HG03378 (cell line): ENCODE results near the gene SNAP25.

ENCODE experiments used
- ATAC-seq: cut with Tn5 transposase; IDR thresholded peaks from one replicate; pipeline ENCODE4 v1.9.1; 2021; ENCODE audit warnings: mild to moderate bottlenecking, moderate library complexity; ENCODE audit not compliant: unreplicated experiment

Gene SNAP25

DNA sequence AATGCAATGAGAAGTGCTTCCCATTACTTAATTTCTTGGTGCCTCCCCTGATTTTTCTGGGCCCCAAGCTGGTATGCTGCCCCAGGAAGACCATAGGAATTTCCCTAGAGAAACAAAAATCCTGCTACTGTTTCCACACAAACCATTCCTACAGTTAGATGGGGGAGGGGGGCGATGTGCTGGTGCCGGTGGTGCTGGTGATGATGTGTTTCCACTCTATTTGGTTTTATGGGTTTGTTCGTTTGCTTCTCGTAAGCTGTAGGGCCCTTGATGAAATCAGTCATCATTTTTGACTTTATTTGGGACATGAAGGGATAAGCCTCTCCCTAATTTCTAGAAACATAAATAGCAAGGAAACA, 110.2 kb downstream of the SNAP25 start:
- ATAC-seq = no peak

GRCh38 chr20:10329387-10330005, 110.9 kb downstream of the SNAP25 start:
- no peak for ATAC-seq

DNA sequence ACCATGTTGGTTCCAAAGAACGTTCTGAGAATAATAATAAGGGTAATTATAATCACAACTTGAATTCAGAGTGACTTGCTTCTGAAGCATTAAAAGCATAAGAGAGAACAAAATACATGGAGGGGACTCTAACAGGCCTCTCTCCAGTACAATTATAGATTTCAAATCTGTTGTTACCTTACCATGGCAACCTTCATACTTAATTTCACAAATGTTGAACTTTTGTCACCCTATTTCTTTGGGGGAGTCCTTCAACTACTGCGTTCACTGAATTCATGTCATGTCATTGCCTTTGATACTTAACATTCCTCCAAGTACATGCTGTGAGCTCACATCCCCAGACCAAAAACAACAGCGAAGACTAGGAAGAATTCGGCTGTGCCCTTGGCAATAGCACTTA, 111.4 kb downstream of the SNAP25 start:
- no peak for ATAC-seq

DNA sequence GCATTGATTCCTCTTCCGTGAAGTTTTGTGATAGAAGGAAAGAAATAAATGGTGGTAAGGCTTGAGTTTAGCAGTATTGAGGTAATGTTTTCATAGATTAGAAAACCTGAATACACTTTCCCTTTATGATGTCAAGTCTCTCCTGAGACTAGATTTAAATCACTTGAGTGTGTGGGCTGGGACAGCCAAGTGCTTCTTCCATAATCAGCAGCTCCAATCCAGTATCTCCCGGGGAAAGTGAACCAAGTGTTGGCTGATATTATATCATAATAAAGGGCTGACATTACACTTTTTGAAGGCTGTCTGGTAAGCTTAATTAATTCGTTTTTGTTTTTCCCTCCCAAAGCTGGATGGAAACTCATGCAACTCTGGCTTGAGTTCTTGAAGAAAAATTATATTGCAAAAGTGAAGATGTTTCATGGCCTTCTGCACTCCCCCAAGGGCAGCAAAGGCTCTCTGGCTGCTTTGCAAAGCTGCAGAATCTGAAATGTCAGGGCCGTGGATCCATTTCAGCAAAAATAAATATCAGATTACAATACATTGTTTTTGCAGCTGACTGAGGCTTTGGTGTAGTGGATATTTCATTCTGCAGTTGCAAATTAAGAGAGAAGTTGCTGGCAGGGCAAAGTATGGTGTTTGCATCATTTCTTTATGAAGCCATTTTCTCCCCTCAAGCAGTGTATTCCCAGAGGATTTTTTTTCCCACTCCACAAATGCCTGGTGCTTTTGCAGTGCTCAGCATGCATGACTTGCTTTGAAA, 114.2 kb downstream of the SNAP25 start:
- ATAC-seq = no peak

DNA sequence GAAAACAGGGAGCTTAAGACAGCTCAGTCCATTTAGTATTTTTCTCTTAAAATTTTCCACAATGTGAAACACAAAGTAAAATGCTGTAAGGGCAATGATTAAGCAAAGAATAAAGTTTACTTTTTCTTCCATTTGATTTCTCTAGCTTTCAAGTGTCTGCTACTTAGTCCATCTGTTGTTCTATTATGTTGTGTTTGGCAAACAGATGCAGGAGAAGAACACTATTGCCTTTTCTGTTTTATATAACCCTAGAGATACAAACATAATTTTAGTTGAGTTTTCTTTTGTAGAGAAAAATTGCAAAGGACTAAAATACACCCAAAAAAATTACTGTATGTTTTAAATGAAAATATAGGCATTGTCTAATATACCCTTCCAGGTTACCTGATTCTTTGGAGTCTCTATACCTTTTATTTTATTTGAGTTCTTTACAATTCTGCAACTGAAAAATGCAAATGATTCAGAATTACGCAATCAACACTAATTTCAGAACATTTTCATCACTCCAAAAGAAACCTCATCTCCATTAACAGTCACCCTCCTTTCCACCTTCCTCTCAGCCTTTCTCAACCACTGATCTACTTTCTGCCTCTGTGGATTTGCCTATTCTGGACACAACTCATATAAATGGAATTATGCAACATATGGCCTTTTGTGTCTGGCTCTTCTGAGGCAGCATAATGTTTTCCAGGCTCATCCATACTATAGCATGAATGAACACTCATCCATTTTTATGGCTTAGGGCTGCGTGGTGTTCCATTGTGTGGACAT, 118.5 kb downstream of the SNAP25 start:
- no peak for ATAC-seq

GRCh38 chr20:10338426-10339180, 120.0 kb downstream of the SNAP25 start:
- ATAC-seq = no peak

- no peak for ATAC-seq
Observed at GRCh38 chr20:10339609-10340008, 121.0 kb downstream of the SNAP25 start.

- ATAC-seq = no peak
Observed at GRCh38 chr20:10342152-10342551, 123.5 kb downstream of the SNAP25 start.

DNA sequence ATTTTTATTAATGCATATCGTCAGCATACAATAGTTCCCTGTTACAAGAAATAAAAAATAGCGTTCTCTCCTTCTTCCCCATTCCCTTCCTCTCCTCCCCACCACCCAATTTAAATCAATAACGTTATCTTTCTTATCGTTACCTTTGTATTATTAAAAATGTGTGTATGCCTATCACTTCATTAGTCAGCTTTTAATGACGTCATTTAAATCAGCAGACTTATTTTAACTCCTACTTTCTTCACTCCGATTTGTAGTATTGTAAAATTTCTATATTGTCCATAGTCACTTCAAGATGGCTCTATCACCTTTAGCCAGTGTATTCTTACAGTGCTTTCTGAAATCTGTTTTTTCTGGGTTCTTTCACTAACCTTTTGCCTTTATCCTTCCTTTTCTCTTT, 126.3 kb downstream of the SNAP25 start:
- ATAC-seq = no peak

GRCh38 chr20:10347086-10347880, 128.7 kb downstream of the SNAP25 start:
- ATAC-seq = no peak

- ATAC-seq = no peak
Observed at GRCh38 chr20:10349118-10349517, 130.5 kb downstream of the SNAP25 start.

GRCh38 chr20:10350188-10350842, 131.7 kb downstream of the SNAP25 start:
- ATAC-seq = no peak

- ATAC-seq = no peak
Observed at GRCh38 chr20:10352934-10353824, 134.5 kb downstream of the SNAP25 start.

DNA sequence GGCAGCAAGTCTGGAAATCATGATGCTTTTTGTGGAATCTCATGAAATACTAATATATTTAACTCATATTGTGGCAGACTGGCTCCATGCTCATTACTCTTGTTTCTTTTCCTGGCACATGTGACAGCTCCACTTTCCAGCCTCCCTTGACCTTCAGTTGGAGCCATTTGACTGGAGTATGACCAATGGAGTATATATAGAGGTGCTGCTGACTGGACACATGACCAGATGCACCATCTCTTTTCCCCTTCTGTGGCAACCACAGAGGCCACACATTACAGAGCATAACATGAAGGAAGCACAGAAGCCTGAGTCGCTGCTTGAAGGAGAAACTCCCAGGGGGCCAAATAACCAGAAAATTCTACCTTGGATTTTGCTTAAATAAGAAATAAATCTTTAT, 138.0 kb downstream of the SNAP25 start:
- no peak for ATAC-seq
